Middle frontal gyrus (tissue), 1 donor: ENCODE data around the gene CRACDL.
"Not testable (repeated sequence)": the region's sequence is repeated elsewhere in the genome, so short reads cannot be mapped to it uniquely, and the experiment has no call there.

Experiments used
- DNase-seq: peaks from one replicate; pipeline ENCODE4 v3.0.0-alpha.2; 2015; ENCODE audit warnings: low spot score; ENCODE audit errors: extremely low spot score

Gene CRACDL

DNA sequence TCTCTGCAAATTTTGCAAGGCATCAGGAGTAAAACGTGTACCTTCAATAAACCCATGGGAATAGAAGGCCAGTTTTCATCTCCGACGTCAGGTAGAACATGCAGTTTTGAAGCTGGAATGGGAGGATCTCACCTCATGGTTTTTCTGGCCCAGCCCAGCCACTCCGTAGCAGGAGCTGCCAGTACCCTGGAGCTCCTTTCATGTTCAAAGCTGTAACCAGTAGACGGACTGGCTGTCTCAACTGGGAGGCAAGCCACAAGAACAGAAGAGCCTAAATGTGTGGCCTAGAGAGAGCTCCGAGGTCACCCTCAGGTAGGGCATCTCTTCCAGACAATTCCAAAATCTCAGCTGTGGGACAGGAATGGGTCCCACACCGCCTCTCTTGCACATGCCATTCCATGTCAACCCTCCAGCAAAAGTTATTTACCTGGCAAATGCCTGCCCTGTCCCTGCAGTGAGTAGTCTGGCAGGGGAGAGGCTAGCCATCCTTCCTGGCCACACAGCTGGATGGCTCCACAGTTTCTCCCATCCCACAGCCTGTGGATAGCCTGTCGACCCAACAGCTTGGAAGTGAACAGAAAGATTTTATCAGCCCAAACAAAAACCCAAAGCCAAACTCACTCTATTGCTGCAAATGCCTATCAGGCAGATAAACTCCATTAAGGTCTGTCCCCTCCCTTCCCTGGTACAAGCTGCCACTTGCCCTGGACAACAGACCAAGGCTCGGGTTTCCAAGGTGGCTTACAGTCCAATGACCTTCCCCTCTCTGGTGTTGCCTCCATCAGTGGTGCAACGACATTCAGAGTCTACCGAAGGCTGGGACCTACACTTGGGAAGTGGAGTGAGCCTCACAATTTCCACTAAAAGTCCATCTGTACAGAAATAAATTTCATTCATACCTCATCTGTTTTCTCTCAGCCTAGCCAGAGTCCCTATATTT lies 27.8 kb downstream of the CRACDL start:
- no peak for DNase-seq

DNA sequence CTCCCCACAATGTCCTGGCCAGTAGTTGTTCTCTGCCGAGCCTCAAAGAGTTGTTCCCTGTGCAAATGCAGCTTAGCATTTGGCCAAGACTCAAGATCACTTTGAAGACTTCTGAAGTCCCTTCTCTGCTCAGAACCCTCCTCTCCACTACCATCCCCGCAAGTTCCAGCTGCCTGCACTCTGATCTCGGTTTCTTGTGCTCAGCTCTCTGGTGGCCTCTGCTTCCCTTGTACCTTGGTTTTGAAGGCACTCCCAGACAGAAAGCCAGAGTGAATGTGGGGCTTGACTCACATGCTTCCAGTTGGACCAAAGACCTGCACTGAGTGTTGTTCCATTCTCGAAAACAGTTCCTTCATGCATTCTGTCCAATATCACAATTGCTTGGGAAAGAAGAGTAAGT lies 28.6 kb downstream of the CRACDL start:
- no peak for DNase-seq

DNA sequence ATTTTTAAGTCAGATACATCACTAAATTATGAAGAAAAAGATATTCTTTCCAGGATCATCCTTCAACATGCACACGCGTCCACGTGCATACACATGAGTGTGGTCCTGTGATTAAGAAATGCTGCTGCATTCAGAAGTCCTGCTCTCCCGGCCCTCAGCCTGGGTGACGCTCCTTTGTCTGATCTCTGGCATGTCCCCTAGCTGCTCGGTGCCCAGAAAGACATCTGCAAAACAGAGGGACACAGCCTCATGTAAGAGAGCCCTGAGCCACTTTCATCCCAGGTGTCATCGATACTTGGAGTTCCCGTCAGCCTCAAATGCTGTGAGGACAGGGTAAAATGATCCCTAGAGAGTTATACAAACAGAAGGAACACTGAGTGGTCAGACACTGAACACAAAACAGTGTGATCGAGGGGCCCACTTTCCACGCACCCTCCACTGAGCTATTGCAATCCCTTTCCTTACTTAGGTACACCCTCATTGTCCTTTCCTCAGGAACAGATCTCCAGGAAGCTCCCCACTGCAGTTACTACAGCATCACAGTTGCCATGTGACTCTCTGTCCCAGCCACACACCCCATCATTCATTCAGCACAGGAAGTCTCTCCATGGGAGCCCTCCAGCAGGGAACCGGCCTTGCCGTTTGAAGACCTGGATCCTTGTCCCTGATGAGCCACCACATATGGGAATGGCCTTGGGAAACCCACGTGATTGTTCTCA lies 32.1 kb downstream of the CRACDL start:
- DNase-seq: no peak

DNA sequence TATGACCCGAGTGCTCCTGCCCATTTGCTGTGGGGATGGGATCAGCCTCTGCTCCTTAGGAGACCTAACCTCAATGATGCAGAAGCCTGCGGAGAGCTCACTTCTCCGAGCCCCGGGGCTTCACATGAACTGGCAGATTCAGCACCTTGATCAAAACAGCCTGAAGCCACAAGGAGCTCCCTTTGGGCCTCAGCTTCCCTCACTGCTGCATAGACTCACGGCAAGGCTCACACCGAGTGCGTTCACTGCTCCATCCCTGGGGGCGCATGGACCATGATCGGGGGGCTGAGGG lies 33.0 kb downstream of the CRACDL start:
- no peak for DNase-seq

GRCh38 chr2:98902209-98903063 lies 33.6 kb downstream of the CRACDL start:
- no peak for DNase-seq

GRCh38 chr2:98901702-98902101 lies 34.3 kb downstream of the CRACDL start:
- DNase-seq: no peak

- no peak for DNase-seq
Measured at GRCh38 chr2:98901291-98901690, 34.7 kb downstream of the CRACDL start.

DNA sequence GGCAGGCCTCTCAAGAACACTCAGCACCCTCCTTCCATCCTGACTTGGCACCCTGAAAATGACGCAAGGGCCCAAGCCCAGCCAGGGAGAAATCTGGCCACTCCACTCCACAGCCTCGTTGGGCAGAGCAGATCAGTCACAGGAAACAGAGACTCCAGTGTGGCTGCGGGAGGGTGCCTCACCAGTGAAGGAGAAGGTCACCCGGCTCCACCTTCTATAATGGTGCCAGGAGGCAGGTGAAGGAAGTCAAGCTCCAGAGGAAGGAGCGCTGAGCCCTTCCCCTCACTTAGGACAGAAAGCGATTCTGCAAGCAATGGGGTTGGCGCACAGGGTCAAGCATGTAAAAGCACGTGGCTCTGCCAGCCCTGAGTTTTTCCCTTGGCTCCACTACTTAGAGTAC lies 35.3 kb downstream of the CRACDL start:
- no peak for DNase-seq

GRCh38 chr2:98899703-98900078 lies 36.3 kb downstream of the CRACDL start:
- DNase-seq: not testable (repeated sequence)

- DNase-seq: no peak
Measured at GRCh38 chr2:98899041-98899702, 36.9 kb downstream of the CRACDL start.

- no peak for DNase-seq
Measured at GRCh38 chr2:98898423-98898841, 37.6 kb downstream of the CRACDL start.

- DNase-seq: no peak
Measured at GRCh38 chr2:98897746-98898145, 38.3 kb downstream of the CRACDL start.

- no peak for DNase-seq
Measured at GRCh38 chr2:98896944-98897343, 39.1 kb downstream of the CRACDL start.

DNA sequence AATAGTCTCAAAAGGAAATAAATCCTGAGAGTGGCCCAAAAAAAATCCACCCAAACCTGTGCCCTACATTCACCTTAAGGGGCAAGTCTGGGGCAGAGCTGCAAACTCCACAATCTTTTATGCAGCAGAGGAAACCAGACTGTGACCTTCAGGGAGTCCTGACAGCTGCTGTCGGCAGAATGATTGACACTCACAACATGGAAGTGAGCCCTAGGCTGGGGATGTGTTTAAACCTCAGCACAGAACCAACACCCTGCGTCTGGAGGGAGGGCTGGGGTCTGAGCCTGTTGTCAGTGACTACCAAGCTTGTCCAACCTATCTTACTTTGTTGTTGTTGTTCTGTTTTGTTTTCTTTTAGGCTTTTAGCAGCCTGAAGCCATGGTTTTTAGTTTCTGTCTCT lies 39.6 kb downstream of the CRACDL start:
- no peak for DNase-seq

- DNase-seq: no peak
Measured at GRCh38 chr2:98895901-98896300, 40.1 kb downstream of the CRACDL start.

DNA sequence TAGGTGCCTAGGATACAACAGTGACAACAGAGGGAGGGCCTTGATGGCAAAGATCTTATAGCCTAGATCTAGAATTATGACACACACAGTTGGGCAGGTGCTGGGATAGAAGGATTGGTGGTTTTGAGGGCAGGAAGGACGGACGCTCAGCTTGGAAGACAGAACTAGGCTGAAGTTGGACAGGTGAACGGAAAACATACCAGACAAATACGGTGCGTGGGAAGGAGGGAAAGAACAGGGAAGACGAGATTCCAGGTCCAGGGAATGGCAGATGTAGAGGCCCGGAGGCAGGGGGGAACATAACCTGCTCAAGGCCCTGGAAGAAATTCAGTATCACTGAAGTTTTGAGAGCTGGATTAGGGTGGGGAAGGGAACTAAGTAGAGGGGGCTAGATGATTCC lies 40.8 kb downstream of the CRACDL start:
- no peak for DNase-seq

DNA sequence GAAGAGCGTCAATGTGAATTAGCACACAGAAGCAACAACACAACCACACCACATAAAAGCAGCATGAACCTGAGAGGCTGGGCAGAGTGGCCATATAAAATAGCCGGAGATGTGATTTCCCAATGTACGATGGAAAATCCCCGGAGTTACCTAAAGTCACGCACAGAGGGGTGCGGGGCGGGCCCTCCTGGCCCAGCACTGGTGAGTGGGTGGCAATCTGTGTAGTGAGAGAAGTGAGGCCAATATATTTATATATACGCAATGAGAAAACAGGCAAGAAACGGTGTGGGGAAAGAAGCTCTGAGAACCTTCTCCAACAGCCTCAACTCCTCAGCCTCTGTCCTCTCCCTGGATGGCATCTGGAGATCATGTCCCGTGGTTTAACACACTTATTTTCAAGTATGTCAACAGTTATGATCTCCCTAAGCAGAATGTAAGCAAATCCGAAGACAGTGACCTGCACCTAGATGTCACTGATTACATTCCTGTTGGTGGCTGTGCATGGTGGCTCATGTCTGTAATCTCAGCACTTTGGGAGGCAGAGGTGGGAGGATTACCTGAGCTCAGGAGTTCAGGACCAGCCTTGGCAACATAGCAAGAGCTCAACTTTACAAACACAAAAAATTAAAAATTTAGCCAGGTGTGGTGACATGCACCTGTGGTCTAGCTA lies 41.6 kb downstream of the CRACDL start:
- no peak for DNase-seq

DNA sequence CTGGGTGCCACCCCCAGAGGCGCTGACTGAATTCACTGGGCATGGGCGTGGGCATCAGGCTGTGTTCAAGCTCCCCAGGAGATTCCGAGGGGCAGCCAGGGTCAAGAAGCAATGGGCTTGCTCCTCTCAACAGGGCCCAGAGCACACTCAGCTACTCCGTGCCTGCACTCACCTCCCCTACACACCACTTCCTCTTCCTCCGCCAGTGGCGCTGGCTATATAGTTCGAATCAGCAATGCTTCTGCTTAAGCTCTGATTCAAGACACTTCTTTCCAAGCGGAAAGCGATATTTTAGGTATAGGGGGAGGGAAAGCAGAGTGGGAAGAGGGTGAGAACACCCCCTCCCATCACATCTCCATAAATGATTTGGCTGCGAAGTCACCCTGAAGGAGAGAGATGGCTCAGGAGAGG lies 42.1 kb downstream of the CRACDL start:
- no peak for DNase-seq

DNA sequence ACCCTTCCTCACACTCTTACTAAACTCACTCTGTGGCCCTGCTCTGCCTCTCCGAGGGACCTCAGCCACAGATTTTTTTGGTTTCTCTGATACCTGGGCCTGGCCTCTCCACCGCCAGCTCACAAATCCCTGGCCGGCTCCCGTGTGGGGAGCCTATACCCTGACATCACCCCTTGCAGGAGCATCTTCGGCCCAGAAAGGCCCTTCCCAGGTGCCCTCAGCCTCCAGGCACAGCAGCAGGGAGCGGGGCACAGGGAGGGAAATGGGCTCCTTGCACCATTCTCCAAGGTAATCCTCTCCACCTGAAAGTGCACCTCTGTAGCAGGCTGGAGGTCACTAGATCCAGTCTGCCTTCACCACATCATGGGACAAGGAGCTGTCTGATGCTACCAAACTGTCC lies 43.2 kb downstream of the CRACDL start:
- no peak for DNase-seq

- no peak for DNase-seq
Measured at GRCh38 chr2:98891591-98891990, 44.4 kb downstream of the CRACDL start.

- no peak for DNase-seq
Measured at GRCh38 chr2:98886066-98886554, 49.9 kb downstream of the CRACDL start.
